OCI-LY1 (cell line): ENCODE results near the gene TEAD3.

Source experiments
- H2AFZ ChIP-seq: fragments of 200-600 bp; sonication (generic), shearing (Covaris generic); 2 replicates; pipeline ENCODE4 v1.6.0; 2014; ENCODE audit warnings: antibody characterized with exemption, mild to moderate bottlenecking, low read length
- H3F3A ChIP-seq: fragments of 200-600 bp; sonication (generic), shearing (Covaris generic); 2 replicates; pipeline ENCODE4 v1.6.0; 2014; ENCODE audit warnings: mild to moderate bottlenecking, antibody characterized with exemption, low read length, moderate library complexity; ENCODE audit not compliant: insufficient read depth
- H3K27ac ChIP-seq: fragments of 200-600 bp; sonication (generic); 2 replicates; pipeline ENCODE4 v1.5.1; 2014; ENCODE audit warnings: low read length, mixed run types, mild to moderate bottlenecking, low read depth; ENCODE audit not compliant: poor library complexity, severe bottlenecking
- H3K27me3 ChIP-seq: fragments of 200-600 bp; sonication (generic); 2 replicates; pipeline ENCODE4 v1.6.0; 2014; ENCODE audit warnings: antibody characterized with exemption, mild to moderate bottlenecking, low read length, moderate library complexity; ENCODE audit not compliant: insufficient read depth
- H3K36me3 ChIP-seq: fragments of 200-600 bp; sonication (generic); 2 replicates; pipeline ENCODE4 v1.6.1; 2014; ENCODE audit warnings: mild to moderate bottlenecking, antibody characterized with exemption, low read length, moderate library complexity, mixed read lengths; ENCODE audit not compliant: insufficient read depth
- H3K4me1 ChIP-seq: fragments of 200-600 bp; sonication (generic); 2 replicates; pipeline ENCODE4 v1.5.1; 2014; ENCODE audit warnings: mild to moderate bottlenecking, low read length, moderate library complexity; ENCODE audit not compliant: insufficient read depth, severe bottlenecking
- H3K4me2 ChIP-seq: fragments of 200-600 bp; sonication (generic), shearing (Covaris generic); 2 replicates; pipeline ENCODE4 v1.6.1; 2014; ENCODE audit warnings: low read length
- H3K4me3 ChIP-seq: fragments of 200-600 bp; sonication (generic); 2 replicates; pipeline ENCODE4 v1.5.1; 2014; ENCODE audit warnings: low read length, low read depth, mild to moderate bottlenecking, mixed read lengths; ENCODE audit not compliant: poor library complexity, severe bottlenecking
- H3K79me2 ChIP-seq: fragments of 200-600 bp; shearing (Covaris generic); 2 replicates; pipeline ENCODE4 v1.6.1; 2016; ENCODE audit warnings: mixed run types, low read length, mixed read lengths; ENCODE audit not compliant: insufficient read depth
- H3K9ac ChIP-seq: fragments of 200-600 bp; sonication (generic), shearing (Covaris generic); 2 replicates; pipeline ENCODE4 v1.6.1; 2014; ENCODE audit warnings: mild to moderate bottlenecking, low read length, mixed read lengths
- H3K9me2 ChIP-seq: fragments of 200-600 bp; sonication (generic), shearing (Covaris generic); 2 replicates; pipeline ENCODE4 v1.6.1; 2014; ENCODE audit warnings: low read depth, mild to moderate bottlenecking, low read length, mixed read lengths
- H3K9me3 ChIP-seq: fragments of 200-600 bp; shearing (Covaris generic); 2 replicates; pipeline ENCODE4 v1.6.1; 2014; ENCODE audit warnings: low read length, mixed read lengths
- H4K20me1 ChIP-seq: fragments of 200-600 bp; sonication (generic), shearing (Covaris generic); 2 replicates; pipeline ENCODE4 v1.6.0; 2016; ENCODE audit warnings: mild to moderate bottlenecking, low read length; ENCODE audit not compliant: insufficient read depth
- CTCF ChIP-seq: fragments of 200-600 bp; sonication (generic), shearing (Covaris generic); IDR thresholded peaks from 2 replicates; pipeline ENCODE4 v1.5.1; 2017; ENCODE audit warnings: mild to moderate bottlenecking, antibody characterized with exemption, low read length, moderate library complexity, mixed read lengths
- EZH2 ChIP-seq: fragments of 200-600 bp; sonication (generic), shearing (Covaris generic); IDR thresholded peaks from 2 replicates; pipeline ENCODE4 v1.8.0; 2017; ENCODE audit warnings: borderline replicate concordance, mixed run types, mild to moderate bottlenecking, antibody characterized with exemption, low read length, moderate library complexity, mixed read lengths

The TEAD3 gene

GRCh38 chr6:35483062-35483461 lies 13.8 kb downstream of the TEAD3 start:
- no peak overlapping the region for H2AFZ ChIP-seq
- H3K36me3 ChIP-seq, result no peaks in the 10 kb centered on the region
- H3K4me2 ChIP-seq, result no peak overlapping the region
- H3K9me2 ChIP-seq, result no peaks in the 10 kb centered on the region
- TF ChIP-seq EZH2, result no peak
- no peak for TF ChIP-seq CTCF
- H3K27ac ChIP-seq, result no peak overlapping the region
- H3K4me3 ChIP-seq, result no peak overlapping the region
- no peaks in the 10 kb centered on the region for H3K79me2 ChIP-seq
- no peaks in the 10 kb centered on the region for H3K4me1 ChIP-seq
- H3F3A ChIP-seq, result no peaks in the 10 kb centered on the region
- H3K9ac ChIP-seq, result no peak overlapping the region
- no peaks in the 10 kb centered on the region for H4K20me1 ChIP-seq
- H3K27me3 ChIP-seq, result peaks cover 4% of the 10 kb centered on the region; the same call in 1 of the 2 replicates
- no peaks in the 10 kb centered on the region for H3K9me3 ChIP-seq

GRCh38 chr6:35481226-35481625 lies 15.7 kb downstream of the TEAD3 start:
- TF ChIP-seq CTCF (no peak), EZH2 (no peak)
- Histone ChIP-seq H3K9me3 (no peaks in the 10 kb centered on the region), H3K9me2 (no peaks in the 10 kb centered on the region), H3K36me3 (no peaks in the 10 kb centered on the region), H3F3A (no peaks in the 10 kb centered on the region), H3K79me2 (no peaks in the 10 kb centered on the region), H2AFZ (no peak overlapping the region), H4K20me1 (no peaks in the 10 kb centered on the region), H3K4me3 (no peak overlapping the region), H3K27me3 (peaks cover 4% of the 10 kb centered on the region; the same call in 1 of the 2 replicates), H3K27ac (no peak overlapping the region), H3K4me1 (no peaks in the 10 kb centered on the region), H3K4me2 (no peak overlapping the region), H3K9ac (no peak overlapping the region)

GRCh38 chr6:35480176-35480575 lies 16.7 kb downstream of the TEAD3 start:
- Histone ChIP-seq H3F3A (no peaks in the 10 kb centered on the region), H3K4me1 (no peaks in the 10 kb centered on the region), H3K27me3 (peaks cover 4% of the 10 kb centered on the region; the same call in 1 of the 2 replicates), H3K4me2 (no peak overlapping the region), H3K9me2 (no peaks in the 10 kb centered on the region), H2AFZ (no peak overlapping the region), H3K36me3 (peaks cover 2% of the 10 kb centered on the region; the same call in 1 of the 2 replicates), H3K9ac (no peak overlapping the region), H4K20me1 (no peaks in the 10 kb centered on the region), H3K79me2 (no peaks in the 10 kb centered on the region), H3K9me3 (no peaks in the 10 kb centered on the region), H3K27ac (no peak overlapping the region), H3K4me3 (no peak overlapping the region)
- no peak for TF ChIP-seq EZH2

GRCh38 chr6:35478259-35478658 lies 18.6 kb downstream of the TEAD3 start:
- H2AFZ ChIP-seq, result no peak overlapping the region
- peaks cover 12% of the 10 kb centered on the region for H3K36me3 ChIP-seq
- no peak overlapping the region for H3K4me2 ChIP-seq
- no peaks in the 10 kb centered on the region for H3K79me2 ChIP-seq
- H3K9me3 ChIP-seq, result no peaks in the 10 kb centered on the region
- no peaks in the 10 kb centered on the region for H4K20me1 ChIP-seq
- 0 out of 2 replicates have a peak, but pooled peaks cover 4% of the 10 kb centered on the region for H3K27me3 ChIP-seq
- H3K4me3 ChIP-seq, result no peak overlapping the region
- H3K4me1 ChIP-seq, result no peaks in the 10 kb centered on the region
- 0 out of 2 replicates have a peak, but pooled peaks cover 2% of the 10 kb centered on the region for H3F3A ChIP-seq
- no peak overlapping the region for H3K27ac ChIP-seq
- no peak overlapping the region for H3K9ac ChIP-seq
- TF ChIP-seq EZH2 (no peak), CTCF (no peak)
- H3K9me2 ChIP-seq, result no peaks in the 10 kb centered on the region
